Smooth muscle cell of the brain vasculature (primary cell): ENCODE measurements around the gene GKN2.

Source experiments
- DNase-seq: peaks from one replicate; pipeline ENCODE4 v3.0.0-alpha.2; 2012; ENCODE audit warnings: low read depth, low spot score

GKN2 gene, protein sequence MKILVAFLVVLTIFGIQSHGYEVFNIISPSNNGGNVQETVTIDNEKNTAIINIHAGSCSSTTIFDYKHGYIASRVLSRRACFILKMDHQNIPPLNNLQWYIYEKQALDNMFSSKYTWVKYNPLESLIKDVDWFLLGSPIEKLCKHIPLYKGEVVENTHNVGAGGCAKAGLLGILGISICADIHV

DNA sequence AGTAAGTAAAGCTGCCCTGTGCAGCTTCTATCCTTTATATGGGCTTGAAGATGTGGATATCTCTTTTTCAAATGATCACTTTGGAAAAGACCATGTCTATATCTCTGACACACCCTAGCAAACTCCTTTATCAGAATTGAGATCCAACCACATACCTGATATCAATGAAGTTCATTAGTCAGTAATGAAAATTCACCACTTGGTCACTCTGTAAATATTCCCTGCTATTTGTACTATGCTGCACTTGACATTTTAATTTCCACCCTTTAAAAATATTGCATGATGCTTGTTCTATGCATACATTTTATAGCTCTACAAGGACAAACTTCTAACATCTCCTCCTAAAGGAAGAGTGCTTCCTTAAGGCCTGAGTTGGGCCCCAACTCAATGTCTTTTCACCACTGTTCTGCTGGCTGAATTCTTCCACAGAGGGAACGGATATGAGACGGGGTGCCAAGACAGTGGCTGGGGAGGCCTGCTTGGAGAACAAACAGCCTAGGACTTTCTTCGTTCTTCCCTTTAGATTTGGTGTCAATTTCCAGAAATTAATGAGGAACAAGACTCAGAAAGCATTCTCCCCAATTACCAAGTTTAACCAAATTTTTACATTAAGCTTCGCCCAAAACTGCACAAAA, at the start of gene GKN2:
Gene GKN2 (minus strand): TSS at position 7 of the 635 bp plus-strand sequence. CDS start 32 bp downstream, outside the sequence.
- DNase-seq, result no peak

DNA sequence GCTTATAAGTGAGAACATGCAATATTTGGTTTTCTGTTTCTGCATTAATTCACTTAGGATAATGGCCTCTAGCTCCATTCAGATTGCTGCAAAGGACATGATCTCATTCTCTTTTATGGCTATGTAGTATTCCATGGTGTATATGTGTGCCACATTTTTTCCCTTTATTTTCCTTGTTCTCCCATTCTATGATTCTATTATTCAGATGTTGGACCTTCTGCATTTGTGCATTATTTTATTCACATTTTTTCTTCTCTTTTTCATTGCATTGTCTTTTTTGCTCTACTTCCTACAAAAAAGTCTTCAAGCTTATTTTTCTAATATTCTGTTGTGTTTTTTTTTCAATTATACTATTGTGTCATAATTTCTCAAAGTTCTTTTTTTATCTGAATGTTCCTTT, 49.2 kb upstream of the GKN2 start:
- DNase-seq, result no peak

DNA sequence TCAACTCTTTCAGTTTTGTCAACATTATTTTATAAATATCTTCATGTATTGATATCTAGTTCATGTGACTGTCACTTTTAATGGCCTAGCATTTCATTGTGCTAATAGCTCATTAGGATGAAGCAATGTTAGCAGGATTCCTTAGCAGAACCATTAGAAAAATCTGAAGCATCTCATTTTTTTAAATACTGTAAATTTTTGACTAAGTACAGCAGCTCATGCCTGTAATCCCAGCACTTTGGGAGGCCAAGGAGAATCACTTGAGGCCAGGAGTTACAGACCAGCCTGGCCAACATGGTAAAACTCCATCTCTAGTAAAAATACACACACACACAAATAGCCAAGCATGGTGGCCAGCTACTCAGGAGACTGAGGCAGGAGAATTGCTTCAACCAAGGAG, 44.7 kb upstream of the GKN2 start:
- no peak for DNase-seq

DNA sequence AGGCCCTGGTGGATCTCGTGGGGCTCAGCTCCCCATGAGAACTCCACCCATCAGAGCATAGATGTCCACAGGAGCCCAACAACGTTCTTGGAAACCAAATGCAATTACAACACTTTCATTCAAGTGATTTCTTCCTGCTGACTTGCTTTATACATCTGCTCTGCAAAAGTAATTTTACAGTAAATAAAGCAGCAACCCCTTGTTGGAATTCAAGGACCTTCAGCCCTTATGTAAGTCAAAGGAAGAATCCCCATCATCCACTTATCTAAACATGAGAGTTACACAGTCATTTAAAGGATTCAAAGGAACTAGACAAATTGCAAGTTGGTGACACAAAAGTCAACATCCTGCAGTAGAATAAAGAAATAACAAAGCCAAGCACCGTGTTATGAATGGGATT, 43.2 kb upstream of the GKN2 start:
- DNase-seq, result no peak

DNA sequence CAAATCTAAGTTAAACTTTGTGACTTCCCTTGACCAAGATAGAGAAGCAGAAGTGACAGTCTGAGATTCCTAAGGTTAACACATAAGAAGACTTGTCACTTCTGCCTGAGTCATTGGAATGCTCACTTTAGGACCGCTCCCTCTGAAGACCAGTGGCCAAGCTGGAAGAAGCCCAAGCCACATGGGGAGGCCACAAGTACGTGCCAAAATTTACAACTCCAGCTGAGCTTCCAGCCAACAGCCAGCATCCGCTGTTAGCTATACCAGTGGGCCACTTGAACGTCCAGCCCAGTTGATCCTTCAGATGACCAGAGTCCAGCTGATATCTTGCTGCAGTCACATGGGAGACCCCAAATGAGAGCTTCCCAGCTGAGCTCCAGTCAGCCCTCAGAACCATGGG, 42.2 kb upstream of the GKN2 start:
- DNase-seq, result no peak

GRCh38 chr2:68993660-68994059, 41.0 kb upstream of the GKN2 start:
- no peak for DNase-seq

- DNase-seq, result no peak
These were observed 40.2 kb upstream of the GKN2 start for GRCh38 chr2:68992933-68993332.

DNA sequence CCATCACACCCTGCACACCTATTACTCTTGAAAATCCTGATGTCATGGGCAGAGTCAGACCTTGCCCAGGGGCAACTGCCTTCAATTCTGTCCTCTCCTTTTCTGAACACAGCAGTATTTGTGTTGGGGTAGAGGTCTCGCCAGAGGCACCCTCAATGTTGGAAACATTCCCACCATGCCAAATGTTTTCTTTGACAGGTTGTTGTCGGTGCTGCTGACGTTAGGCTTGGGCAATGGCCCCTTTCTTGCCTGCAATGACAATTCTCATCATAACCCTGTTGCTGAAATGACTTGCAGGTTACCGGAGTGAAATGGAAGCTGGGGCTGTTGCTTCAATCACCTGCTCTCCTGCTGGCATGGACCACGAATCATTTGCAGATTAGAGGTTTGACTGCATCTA, 39.6 kb upstream of the GKN2 start:
- no peak for DNase-seq

DNA sequence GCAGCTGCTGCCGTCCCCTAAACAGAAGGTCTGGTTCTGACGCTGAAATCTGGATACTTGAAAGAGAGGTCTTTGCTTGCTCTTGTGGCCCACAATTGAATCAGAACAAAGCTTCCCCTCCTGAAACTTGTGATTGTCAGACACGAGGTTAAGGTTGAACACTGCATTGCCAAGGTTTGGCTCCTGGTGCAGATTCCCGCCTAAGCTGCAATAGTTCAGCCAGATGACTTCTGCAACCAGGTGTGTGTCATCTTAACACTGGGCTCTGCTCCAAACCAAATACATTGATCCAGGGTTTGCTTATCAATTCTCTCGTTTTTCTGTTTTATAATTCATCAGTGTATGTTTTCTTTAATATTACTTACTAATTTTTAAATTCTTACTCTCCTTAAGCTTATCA, 36.3 kb upstream of the GKN2 start:
- DNase-seq, result no peak

DNA sequence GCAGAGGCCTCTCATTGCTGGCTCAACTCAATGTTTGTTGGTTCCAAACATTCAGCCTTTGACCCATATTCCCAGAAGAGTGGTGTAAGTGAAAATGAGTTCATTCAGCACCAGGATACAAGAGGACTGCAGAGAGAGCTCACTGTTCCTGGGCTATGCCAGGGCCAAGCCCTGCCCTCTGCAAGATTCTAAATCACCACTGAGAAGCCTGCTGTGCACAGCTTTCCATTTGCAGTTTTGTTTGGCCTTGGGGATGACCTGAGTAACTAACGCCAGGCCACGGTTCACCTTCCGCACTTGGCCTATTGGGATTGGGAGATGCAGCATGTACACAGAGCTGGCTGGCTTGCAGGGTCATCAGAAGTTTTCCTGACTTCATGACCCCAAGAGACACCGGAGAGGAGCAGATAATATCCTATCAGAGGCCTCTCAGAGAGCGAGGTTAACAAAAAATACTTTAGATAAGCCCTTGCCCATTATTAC, 34.4 kb upstream of the GKN2 start:
- no peak for DNase-seq

- DNase-seq, result no peak
These were observed 28.3 kb upstream of the GKN2 start for GRCh38 chr2:68980956-68981355.

DNA sequence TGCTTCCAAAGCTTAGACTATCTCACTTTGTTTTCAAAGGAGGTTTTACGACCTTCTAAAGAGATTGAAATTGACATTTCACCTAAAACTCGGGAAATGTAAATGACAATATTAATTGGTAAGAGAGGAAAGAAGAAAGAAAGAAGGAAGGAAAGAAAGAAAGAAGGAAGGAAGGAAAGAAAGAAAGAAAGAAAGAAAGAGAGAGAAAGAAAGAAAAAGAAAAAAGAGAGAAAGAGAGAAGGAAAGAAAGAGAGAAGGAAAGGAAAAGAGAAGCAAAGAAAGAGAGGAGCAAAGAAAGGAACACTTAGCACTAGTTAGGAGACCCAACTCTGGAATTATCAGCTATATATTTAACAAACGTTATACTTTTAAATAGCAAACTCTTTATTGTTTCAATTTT, 25.4 kb upstream of the GKN2 start:
- DNase-seq, result no peak

- no peak for DNase-seq
These were observed 24.8 kb upstream of the GKN2 start for GRCh38 chr2:68977453-68977852.

GRCh38 chr2:68975844-68976243, 23.2 kb upstream of the GKN2 start:
- DNase-seq, result no peak

GRCh38 chr2:68974946-68975665, 22.4 kb upstream of the GKN2 start:
- no peak for DNase-seq

GRCh38 chr2:68974251-68974650, 21.6 kb upstream of the GKN2 start, which contains the start of gene GKN1:
Gene GKN1 (plus strand): TSS chr2:68974636. CDS start chr2:68974678, 42 bp downstream.
- no peak for DNase-seq

GRCh38 chr2:68971591-68972231, 19.0 kb upstream of the GKN2 start:
- DNase-seq, result no peak

- no peak for DNase-seq
These were observed 18.0 kb upstream of the GKN2 start for GRCh38 chr2:68970566-68971265.

- no peak for DNase-seq
These were observed 17.2 kb upstream of the GKN2 start for GRCh38 chr2:68969736-68970490.

DNA sequence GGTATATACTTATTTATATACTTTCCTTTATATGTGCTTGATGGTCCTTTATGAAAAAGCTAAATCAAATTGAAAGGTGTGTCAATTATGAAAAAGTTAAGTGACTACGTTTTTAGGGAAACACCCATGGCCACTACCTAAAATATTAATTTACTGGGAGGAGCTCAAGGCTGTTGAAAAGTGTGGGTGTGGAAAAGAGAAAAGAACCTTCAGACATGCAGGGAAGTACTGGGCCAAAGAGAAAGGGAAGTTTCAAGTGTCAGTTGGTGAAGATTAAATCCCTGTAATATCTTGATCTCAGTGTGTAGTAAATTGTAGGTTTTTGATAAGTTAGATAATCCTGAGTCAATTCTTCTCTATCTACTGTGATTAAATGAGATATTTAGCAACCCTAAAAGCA, 15.5 kb upstream of the GKN2 start:
- DNase-seq, result no peak

GRCh38 chr2:68964282-68964681, 11.6 kb upstream of the GKN2 start:
- no peak for DNase-seq
